ENCODE data around the gene MEGF6. TPM values are rescaled to one million over a fixed set of nuclear protein-coding genes. Genes with fewer than 3 reads are reported as not detected.
"Not testable (repeated sequence)": the region's sequence is repeated elsewhere in the genome, so short reads cannot be mapped to it uniquely, and the experiment has no call there.

Gene MEGF6
- total and polyA plus RNA-seq, 4 donors = 17.7 to 54.2 (median 48.2) TPM

- Histone ChIP-seq H3K36me3 (ENCODE audit: control insufficient read depth in 4 of 4, insufficient read depth in 4 of 4, low read length in 4 of 4) (peaks cover 4 to 19% (median 13%) of the 10 kb centered on the region in 4 donors), H3K9me3 (ENCODE audit: control insufficient read depth in 4 of 4, insufficient read depth in 3 of 4, low read length in 3 of 4) (no peaks in the 10 kb centered on the region), H3K27ac (ENCODE audit: low read depth in 1 of 2, low read length in 1 of 2) (peak within 1 kb of the TSS; percentile 53 to 73), H3K9ac (ENCODE audit: insufficient read depth in 1 of 2, low read length in 2 of 2) (peak within 1 kb of the TSS in 1 of 2 donors; percentile 70), H3K4me1 (ENCODE audit: control insufficient read depth in 5 of 5, insufficient read depth in 5 of 5, low read length in 5 of 5) (peaks cover 6 to 23% (median 7%) of the 10 kb centered on the region in 5 donors), H3K27me3 (ENCODE audit: control insufficient read depth in 3 of 3, insufficient read depth in 3 of 3, low read length in 2 of 3) (no peaks in the 10 kb centered on the region), H3K4me3 (peak within 1 kb of the TSS; percentile 78)
- peak; percentile 98 to 99 (median 99) for DNase-seq
- ATAC-seq (ENCODE audit: insufficient read depth, low FRiP score) = peak; percentile 97
- no peak for TF ChIP-seq CTCF (IDR thresholded peaks at IDR 0.05; ENCODE audit: control extremely low read depth, extremely low read depth)
- 1% methylated on average over 94 to 108 of the region's 108 CpGs for WGBS, 2 donors
Measured at GRCh38 chr1:3624200-3625136, 13.2 kb upstream of the MEGF6 start, which contains the start of gene TPRG1L. TPRG1L (plus strand) TSS chr1:3625015; CDS start chr1:3625073, 58 bp downstream.

GRCh38 chr1:3623441-3624199, 12.3 kb upstream of the MEGF6 start:
- no peak for DNase-seq
- 30 to 31% methylated on average over 23 of the region's 23 CpGs for WGBS, 2 donors
- no peak for ATAC-seq (ENCODE audit: insufficient read depth, low FRiP score)
- H3K4me3 ChIP-seq = peak overlapping the region; percentile 78
- H3K9ac ChIP-seq (ENCODE audit: insufficient read depth in 1 of 2, low read length in 2 of 2) = peak overlapping the region in 1 of 2 donors; percentile 70
- H3K27me3 ChIP-seq (ENCODE audit: control insufficient read depth in 3 of 3, insufficient read depth in 3 of 3, low read length in 2 of 3) = no peaks in the 10 kb centered on the region
- peaks cover 6 to 30% (median 10%) of the 10 kb centered on the region in 5 donors for H3K4me1 ChIP-seq (ENCODE audit: control insufficient read depth in 5 of 5, insufficient read depth in 5 of 5, low read length in 5 of 5)
- H3K27ac ChIP-seq (ENCODE audit: low read depth in 1 of 2, low read length in 1 of 2) = no peak overlapping the region
- TF ChIP-seq CTCF (IDR thresholded peaks at IDR 0.05; ENCODE audit: control extremely low read depth, extremely low read depth) = no peak
- H3K9me3 ChIP-seq (ENCODE audit: control insufficient read depth in 4 of 4, insufficient read depth in 3 of 4, low read length in 3 of 4) = no peaks in the 10 kb centered on the region
- H3K36me3 ChIP-seq (ENCODE audit: control insufficient read depth in 4 of 4, insufficient read depth in 4 of 4, low read length in 4 of 4) = peaks cover 4 to 14% (median 10%) of the 10 kb centered on the region in 4 donors

GRCh38 chr1:3622102-3622501, 10.8 kb upstream of the MEGF6 start:
- peaks cover 6 to 36% (median 12%) of the 10 kb centered on the region in 5 donors for H3K4me1 ChIP-seq (ENCODE audit: control insufficient read depth in 5 of 5, insufficient read depth in 5 of 5, low read length in 5 of 5)
- not testable (repeated sequence) for H3K9ac ChIP-seq (ENCODE audit: insufficient read depth in 1 of 2, low read length in 2 of 2); H3K27ac ChIP-seq (ENCODE audit: low read depth in 1 of 2, low read length in 1 of 2); H3K4me3 ChIP-seq; H3K36me3 ChIP-seq (ENCODE audit: control insufficient read depth in 4 of 4, insufficient read depth in 4 of 4, low read length in 4 of 4); H3K9me3 ChIP-seq (ENCODE audit: control insufficient read depth in 4 of 4, insufficient read depth in 3 of 4, low read length in 3 of 4); ATAC-seq (ENCODE audit: insufficient read depth, low FRiP score); DNase-seq; H3K27me3 ChIP-seq (ENCODE audit: control insufficient read depth in 3 of 3, insufficient read depth in 3 of 3, low read length in 2 of 3)
- WGBS, 2 donors = 86 to 93% methylated on average over 9 of the region's 9 CpGs

- H3K36me3 ChIP-seq (ENCODE audit: control insufficient read depth in 4 of 4, insufficient read depth in 4 of 4, low read length in 4 of 4); H3K4me3 ChIP-seq; H3K27ac ChIP-seq (ENCODE audit: low read depth in 1 of 2, low read length in 1 of 2); H3K27me3 ChIP-seq (ENCODE audit: control insufficient read depth in 3 of 3, insufficient read depth in 3 of 3, low read length in 2 of 3); H3K9ac ChIP-seq (ENCODE audit: insufficient read depth in 1 of 2, low read length in 2 of 2); ATAC-seq (ENCODE audit: insufficient read depth, low FRiP score); H3K9me3 ChIP-seq (ENCODE audit: control insufficient read depth in 4 of 4, insufficient read depth in 3 of 4, low read length in 3 of 4): not testable (repeated sequence)
- 27 to 31% methylated on average over 13 to 15 of the region's 15 CpGs for WGBS, 2 donors
- DNase-seq = peak in 2 of 3 donors; percentile 41 to 53
- H3K4me1 ChIP-seq (ENCODE audit: control insufficient read depth in 5 of 5, insufficient read depth in 5 of 5, low read length in 5 of 5) = peaks cover 6 to 36% (median 12%) of the 10 kb centered on the region in 5 donors
Measured at GRCh38 chr1:3621151-3621671, 9.9 kb upstream of the MEGF6 start.
